ENCODE results near the gene TMEM263.

TMEM263 gene

GRCh38 chr12:106947461-106947860, 8.2 kb upstream of the TMEM263 start:
- no peak for DNase-seq (ENCODE audit: low spot score)

DNA sequence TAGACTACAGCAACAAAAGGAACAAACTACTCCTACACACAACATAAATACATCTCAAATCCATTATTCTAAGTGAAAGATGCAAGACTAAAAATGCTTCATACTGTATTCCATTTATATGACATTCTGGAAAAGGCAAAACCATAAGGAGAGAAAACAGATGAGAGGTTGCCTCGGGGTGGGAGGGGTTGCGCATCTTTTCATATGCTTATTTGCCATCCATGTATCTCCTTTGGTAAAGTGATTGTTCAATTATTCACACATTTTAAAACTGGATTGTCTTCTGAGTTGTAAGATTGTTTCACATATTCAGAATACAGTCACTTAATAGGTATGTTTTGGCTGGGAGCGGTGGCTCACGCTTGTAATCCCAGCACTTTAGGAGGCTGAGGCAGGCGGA, 5.1 kb upstream of the TMEM263 start:
- DNase-seq (ENCODE audit: low spot score), result no peak

- DNase-seq (ENCODE audit: low spot score), result peak; percentile 32
Observed at GRCh38 chr12:106953352-106954250, 2.1 kb upstream of the TMEM263 start.

- no peak for DNase-seq (ENCODE audit: low spot score)
Observed at GRCh38 chr12:106954462-106955376, 988 bp upstream of the TMEM263 start.

DNA sequence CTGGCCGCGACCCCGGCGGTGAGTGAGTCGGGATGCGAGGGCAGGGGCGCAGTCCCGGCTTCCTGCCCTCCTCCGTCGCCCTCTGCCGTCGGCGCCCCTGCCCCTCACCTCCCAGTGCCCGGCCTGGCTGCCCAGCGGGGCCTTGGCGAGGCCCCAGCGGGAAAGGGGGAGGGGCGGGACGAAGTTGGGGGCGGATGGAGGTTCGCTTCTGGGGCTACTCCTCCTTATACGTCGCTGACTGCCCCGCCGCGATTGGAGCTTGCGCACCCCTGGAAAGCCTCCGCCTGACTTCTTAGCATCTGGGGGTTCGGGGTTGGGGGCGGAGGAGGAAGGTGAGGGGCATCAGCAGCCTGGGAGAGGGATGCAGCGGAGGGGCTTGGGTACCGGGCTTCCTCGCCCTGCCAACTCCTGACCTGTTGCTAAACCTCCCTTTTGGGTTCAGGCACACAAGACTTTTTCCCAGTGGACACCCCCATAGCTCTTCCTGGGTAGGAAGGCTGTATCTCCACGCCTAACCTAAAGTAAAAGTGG, 406 bp downstream of the TMEM263 start:
- DNase-seq (ENCODE audit: low spot score), result no peak

GRCh38 chr12:106957583-106957982, 1.9 kb downstream of the TMEM263 start:
- no peak for DNase-seq (ENCODE audit: low spot score)

DNA sequence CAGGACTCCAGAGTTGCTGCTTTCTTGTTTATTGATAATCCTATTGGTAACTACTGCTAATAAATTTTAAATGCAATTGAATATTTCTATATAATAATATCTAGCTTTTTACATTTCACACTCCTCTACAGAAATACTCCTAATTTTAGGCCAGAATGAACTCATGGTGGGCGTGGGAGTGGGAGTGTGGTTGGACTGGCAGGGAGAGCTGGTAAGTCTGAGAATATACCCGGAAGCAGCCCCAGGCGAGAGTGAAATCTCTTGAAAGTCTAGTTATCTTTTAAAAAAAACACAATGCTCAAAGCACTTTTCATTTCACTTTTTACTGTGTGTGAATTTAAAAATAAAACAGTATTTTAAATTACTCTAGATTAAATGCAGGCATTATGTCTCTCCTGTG, 4.7 kb downstream of the TMEM263 start:
- no peak for DNase-seq (ENCODE audit: low spot score)

DNA sequence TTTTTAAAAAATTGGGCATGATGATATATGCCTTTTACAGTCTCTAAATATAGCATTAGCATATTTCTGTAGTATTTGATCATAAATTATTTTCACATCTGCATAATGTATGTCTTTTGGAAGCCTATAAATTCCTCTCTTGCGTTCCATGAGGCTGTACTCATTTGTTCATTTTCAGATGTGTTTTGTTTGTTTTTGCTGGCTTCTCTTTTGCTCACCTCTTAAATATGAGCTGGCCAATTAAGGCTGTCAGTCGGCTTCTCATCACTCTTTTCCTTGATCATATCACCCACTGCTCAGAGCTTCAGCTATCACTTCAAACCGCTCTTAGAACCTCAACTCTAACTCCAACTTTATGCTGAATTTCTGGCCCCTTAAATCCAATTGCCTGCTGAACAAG, 6.6 kb downstream of the TMEM263 start:
- DNase-seq (ENCODE audit: low spot score), result no peak

DNA sequence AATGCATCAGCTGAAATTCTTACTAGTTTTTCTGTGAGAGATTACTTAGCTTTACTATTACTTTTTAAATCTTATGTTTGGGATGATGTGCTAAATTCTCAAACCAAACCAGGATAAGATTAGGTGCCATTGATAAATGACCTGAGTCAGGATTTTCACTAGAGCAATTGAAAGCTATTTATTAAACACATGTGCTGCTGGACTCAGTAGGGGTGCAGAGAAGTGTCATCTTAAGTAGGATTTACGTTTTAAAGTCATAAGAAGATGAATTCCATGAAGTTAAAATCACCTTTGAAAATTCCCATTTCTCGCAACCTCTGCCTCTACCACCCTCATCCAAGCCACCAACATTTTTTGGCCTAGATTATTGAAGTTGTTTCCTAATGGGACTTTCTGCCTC, 8.8 kb downstream of the TMEM263 start:
- no peak for DNase-seq (ENCODE audit: low spot score)

- no peak for DNase-seq (ENCODE audit: low spot score)
Observed at GRCh38 chr12:106971065-106971464, 15.4 kb downstream of the TMEM263 start.

- no peak for DNase-seq (ENCODE audit: low spot score)
Observed at GRCh38 chr12:106973545-106973944, 17.8 kb downstream of the TMEM263 start.

- DNase-seq (ENCODE audit: low spot score), result peak; percentile 72
Observed at GRCh38 chr12:106974511-106974910, 18.8 kb downstream of the TMEM263 start.

- DNase-seq (ENCODE audit: low spot score), result no peak
Observed at GRCh38 chr12:106975098-106975497, 19.4 kb downstream of the TMEM263 start.

- peak; percentile 13 for DNase-seq (ENCODE audit: low spot score)
Observed at GRCh38 chr12:106975993-106976658, 20.4 kb downstream of the TMEM263 start.

- DNase-seq (ENCODE audit: low spot score), result no peak
Observed at GRCh38 chr12:106976668-106977067, 21.0 kb downstream of the TMEM263 start.

DNA sequence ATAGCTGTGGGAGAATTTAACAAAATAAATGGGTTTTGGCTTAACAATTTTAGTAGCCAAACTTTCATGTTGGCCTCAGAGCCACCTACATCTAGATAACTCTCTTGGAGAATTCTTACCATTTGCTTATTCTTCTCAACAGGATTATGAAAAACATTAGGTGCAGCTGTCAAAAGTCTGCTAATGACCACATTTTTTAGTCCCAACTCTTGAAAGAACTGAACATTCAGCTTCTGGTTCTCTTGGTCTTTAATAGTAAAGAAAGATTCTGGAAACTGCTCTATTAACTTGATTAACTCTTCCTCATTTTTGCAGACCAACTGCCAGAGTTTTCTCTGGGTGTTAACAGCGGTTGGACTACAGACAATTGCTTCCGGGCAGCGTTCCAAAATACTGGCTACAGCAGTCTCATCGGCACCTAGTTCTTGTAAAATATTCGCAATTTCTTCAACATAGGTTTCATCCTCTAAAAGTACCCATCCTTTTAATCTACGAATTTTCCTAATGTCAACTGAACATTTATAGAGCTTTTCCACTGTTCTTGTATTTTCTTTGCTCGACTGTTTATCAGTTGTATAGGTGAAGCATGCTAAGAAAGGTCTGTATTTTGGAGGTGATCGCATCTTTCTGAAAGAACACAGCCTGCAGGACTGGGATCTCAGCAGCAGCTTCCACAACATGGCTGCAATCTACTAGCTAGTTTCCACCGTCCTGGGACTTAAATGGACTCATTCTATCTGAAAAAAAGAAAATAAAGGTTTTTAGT, 22.5 kb downstream of the TMEM263 start:
- DNase-seq (ENCODE audit: low spot score), result peak; percentile 31

DNA sequence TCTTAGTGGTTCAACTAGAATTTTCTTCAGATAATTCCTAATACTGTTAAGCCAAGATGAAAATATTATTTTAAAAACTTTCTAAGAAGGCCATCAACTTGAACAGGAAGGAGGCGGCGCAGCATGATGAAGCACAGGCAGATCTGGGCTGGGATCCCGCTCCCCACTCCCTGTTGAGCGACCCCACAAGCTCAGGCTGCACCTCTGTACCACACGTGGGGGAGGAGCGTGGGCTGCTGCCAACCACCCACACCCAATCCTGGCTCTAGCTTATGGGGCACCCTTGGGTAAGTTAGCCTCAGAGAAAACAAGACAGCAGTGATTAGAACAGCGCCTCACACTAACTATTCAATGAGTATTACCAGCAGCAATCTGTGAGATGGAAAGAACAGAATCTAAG, 25.2 kb downstream of the TMEM263 start:
- DNase-seq (ENCODE audit: low spot score), result no peak

DNA sequence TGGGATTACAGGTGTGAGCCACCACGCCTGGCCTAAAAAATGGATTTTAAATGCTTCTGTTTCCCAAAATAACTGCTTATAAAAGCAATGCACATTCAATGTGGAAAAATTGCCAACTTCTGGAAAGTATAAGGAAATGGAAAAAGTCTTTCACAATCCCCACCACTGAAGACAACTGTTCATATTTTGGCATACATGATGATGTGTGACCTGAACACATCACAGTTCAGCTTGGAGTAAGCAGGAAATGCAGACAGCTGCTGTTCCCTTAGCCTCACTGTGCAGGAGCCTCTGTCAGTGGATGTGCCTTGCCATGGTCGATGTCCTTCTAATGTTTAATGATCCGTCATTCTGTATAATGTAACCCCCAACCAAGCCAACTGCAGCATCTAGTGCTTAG, 26.1 kb downstream of the TMEM263 start:
- DNase-seq (ENCODE audit: low spot score), result no peak

GRCh38 chr12:106982229-106982628, 26.5 kb downstream of the TMEM263 start:
- peak; percentile 17 for DNase-seq (ENCODE audit: low spot score)

DNA sequence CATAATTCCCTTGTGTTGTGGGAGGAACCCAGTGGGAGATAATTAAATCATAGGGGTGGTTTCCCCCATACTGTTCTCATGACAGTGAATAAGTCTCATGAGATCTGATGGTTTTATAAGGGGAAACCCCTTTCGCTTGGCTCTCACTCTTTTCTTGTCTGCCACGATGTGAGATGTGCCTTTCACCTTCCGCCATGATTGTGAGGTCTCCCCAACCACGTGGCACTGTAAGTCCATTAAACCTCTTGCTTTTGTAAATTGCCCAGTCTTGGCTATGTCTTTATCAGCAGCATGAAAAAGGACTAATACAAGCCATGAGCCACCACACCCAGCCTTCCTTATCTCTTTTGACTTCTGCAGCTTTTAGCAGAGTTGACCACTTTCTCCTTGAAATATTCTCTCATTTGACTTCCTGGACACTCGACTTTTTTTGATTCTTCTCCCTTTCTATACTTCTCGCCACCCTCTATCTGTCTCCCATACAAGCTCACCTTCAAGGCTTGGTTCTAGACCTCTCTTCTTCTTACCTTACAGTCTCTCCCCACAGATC, 29.0 kb downstream of the TMEM263 start:
- DNase-seq (ENCODE audit: low spot score), result no peak

GRCh38 chr12:106985479-106985878, 29.8 kb downstream of the TMEM263 start:
- DNase-seq (ENCODE audit: low spot score), result peak; percentile 24
